ENCODE measurements around the gene SFPQ. TPM values are rescaled to one million over a fixed set of nuclear protein-coding genes. Genes with fewer than 3 reads are reported as not detected.

SFPQ gene
- total RNA-seq, 1 donor from 2014 or later, result 458 TPM

DNA sequence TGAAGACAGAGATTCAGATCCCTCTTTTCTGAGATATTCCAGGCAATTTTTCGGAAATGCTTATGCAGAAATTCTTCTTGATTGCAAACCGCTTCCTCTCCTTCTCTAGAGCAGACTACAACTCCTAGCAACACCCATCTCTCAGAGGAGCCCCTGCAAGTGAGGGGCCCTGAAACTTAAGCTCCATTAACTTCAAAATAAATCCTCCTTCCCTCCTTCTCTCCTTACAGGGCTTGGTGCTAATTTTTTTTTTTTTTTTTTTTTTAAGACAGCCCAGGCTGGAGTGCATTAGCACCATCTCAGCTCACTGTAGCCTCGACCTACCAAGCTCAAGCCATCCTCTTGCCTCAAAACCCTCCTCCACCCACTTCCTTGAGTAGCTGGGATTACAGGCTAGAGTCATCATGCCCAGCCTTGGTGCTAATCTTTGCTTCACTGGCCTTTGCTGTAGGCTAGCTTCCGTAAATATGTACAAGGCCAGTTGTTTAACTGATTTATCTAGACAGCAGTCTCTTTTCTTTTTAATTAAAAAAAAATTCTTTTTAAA lies 30.2 kb upstream of the SFPQ start:
- Mint-ChIP-seq H3K27ac (ENCODE audit: unreplicated experiment) (no peak overlapping the region), H3K27me3 (ENCODE audit: unreplicated experiment) (no peaks in the 10 kb centered on the region), H3K4me3 (ENCODE audit: unreplicated experiment) (no peak overlapping the region), H3K9me3 (ENCODE audit: unreplicated experiment) (peaks cover 2% of the 10 kb centered on the region), H3K4me1 (ENCODE audit: low read depth, unreplicated experiment) (peaks cover 10% of the 10 kb centered on the region), H3K36me3 (ENCODE audit: unreplicated experiment) (no peaks in the 10 kb centered on the region)
- no peak for DNase-seq
- TF ChIP-seq, protein P1, sequence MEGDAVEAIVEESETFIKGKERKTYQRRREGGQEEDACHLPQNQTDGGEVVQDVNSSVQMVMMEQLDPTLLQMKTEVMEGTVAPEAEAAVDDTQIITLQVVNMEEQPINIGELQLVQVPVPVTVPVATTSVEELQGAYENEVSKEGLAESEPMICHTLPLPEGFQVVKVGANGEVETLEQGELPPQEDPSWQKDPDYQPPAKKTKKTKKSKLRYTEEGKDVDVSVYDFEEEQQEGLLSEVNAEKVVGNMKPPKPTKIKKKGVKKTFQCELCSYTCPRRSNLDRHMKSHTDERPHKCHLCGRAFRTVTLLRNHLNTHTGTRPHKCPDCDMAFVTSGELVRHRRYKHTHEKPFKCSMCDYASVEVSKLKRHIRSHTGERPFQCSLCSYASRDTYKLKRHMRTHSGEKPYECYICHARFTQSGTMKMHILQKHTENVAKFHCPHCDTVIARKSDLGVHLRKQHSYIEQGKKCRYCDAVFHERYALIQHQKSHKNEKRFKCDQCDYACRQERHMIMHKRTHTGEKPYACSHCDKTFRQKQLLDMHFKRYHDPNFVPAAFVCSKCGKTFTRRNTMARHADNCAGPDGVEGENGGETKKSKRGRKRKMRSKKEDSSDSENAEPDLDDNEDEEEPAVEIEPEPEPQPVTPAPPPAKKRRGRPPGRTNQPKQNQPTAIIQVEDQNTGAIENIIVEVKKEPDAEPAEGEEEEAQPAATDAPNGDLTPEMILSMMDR (IDR thresholded peaks at IDR 0.05; ENCODE audit: partially characterized antibody, unreplicated experiment), result no peak

DNA sequence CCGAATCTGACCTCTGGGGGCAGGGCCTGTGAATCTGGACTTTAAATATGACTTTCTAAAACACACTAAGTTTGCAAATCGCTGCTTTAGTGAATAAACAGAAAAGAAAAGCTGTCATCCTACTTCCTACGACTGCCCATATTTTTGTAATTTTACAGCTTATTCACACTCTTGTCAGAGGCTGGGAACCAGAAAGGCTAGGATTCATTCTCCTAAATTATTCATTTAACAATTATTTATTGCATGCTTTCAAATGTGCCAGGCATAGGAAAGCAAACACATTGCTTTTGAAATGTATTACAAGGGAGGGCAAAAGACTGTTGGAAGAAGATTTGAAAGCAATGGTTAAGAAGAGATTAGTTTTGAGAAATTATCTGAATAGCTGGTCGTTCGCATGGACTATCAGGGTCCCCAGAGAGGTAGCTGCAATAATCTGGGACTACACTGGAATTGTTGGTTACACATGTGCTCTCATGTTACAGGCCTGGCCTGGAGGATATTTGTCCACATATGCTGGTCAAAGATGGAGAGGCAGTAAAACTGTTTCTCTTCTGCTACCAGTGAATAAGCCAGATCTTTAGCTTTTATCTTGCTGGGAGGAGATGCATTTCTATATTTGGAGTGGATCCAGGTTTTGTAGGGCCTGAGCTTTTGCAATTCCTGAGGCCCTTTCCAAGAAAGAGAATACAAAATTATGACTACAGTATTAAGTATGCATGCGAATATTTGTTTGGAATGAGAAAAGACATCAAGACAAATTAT lies 29.6 kb upstream of the SFPQ start:
- peaks cover 2% of the 10 kb centered on the region for H3K9me3 Mint-ChIP-seq (ENCODE audit: unreplicated experiment)
- H3K27me3 Mint-ChIP-seq (ENCODE audit: unreplicated experiment), result no peaks in the 10 kb centered on the region
- no peak overlapping the region for H3K4me3 Mint-ChIP-seq (ENCODE audit: unreplicated experiment)
- no peak overlapping the region for H3K27ac Mint-ChIP-seq (ENCODE audit: unreplicated experiment)
- TF ChIP-seq, protein P1 (IDR thresholded peaks at IDR 0.05; ENCODE audit: partially characterized antibody, unreplicated experiment), result no peak
- DNase-seq, result no peak
- peaks cover 10% of the 10 kb centered on the region for H3K4me1 Mint-ChIP-seq (ENCODE audit: low read depth, unreplicated experiment)
- no peaks in the 10 kb centered on the region for H3K36me3 Mint-ChIP-seq (ENCODE audit: unreplicated experiment)

DNA sequence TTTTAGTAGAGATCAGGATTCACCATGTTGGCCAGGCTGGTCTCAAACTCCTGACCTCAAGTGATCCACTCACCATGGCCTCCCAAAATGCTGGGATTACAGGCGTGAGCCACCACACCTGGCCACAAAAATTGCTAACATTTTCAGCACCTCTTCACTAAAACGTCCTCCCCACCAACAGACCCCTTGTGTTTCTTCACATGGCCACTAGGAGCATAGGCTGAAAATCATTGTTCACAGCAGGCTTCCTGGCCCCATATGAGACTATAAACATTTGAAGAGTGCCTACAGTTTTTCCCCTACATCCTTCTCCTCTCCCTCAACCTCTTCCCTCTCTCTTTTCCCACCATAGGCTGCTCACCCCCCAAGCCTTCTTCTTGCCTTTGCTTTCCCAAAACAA lies 28.0 kb upstream of the SFPQ start:
- Mint-ChIP-seq H3K36me3 (ENCODE audit: unreplicated experiment) (no peaks in the 10 kb centered on the region), H3K4me3 (ENCODE audit: unreplicated experiment) (no peak overlapping the region), H3K27me3 (ENCODE audit: unreplicated experiment) (peaks cover 2% of the 10 kb centered on the region), H3K27ac (ENCODE audit: unreplicated experiment) (no peak overlapping the region), H3K9me3 (ENCODE audit: unreplicated experiment) (peaks cover 2% of the 10 kb centered on the region), H3K4me1 (ENCODE audit: low read depth, unreplicated experiment) (peaks cover 10% of the 10 kb centered on the region)
- TF ChIP-seq, protein P1 (IDR thresholded peaks at IDR 0.05; ENCODE audit: partially characterized antibody, unreplicated experiment), result peak; percentile 72
- DNase-seq, result no peak

DNA sequence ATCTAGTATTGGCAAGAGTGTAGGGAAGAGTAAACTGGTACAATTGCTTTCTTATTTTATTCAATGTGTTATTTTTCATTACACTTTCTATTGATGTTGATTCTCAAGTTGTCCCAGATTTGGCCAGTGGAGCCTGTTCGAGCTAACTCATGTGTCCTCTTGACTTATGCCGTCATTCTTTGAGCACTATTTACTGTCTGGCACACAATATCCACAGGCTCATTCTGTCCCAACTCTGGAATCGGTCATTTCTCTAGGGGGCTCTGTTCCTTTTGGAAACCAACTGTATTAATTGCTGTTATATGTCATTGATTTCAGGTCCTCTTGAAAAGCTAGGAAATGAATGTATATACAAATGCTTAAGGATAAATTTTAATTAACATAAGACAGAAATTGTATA lies 22.4 kb upstream of the SFPQ start:
- H3K36me3 Mint-ChIP-seq (ENCODE audit: unreplicated experiment), result no peaks in the 10 kb centered on the region
- no peak for DNase-seq
- peaks cover 3% of the 10 kb centered on the region for H3K4me1 Mint-ChIP-seq (ENCODE audit: low read depth, unreplicated experiment)
- no peak overlapping the region for H3K4me3 Mint-ChIP-seq (ENCODE audit: unreplicated experiment)
- TF ChIP-seq, protein P1 (IDR thresholded peaks at IDR 0.05; ENCODE audit: partially characterized antibody, unreplicated experiment), result no peak
- peaks cover 2% of the 10 kb centered on the region for H3K27me3 Mint-ChIP-seq (ENCODE audit: unreplicated experiment)
- no peak overlapping the region for H3K27ac Mint-ChIP-seq (ENCODE audit: unreplicated experiment)
- no peaks in the 10 kb centered on the region for H3K9me3 Mint-ChIP-seq (ENCODE audit: unreplicated experiment)

DNA sequence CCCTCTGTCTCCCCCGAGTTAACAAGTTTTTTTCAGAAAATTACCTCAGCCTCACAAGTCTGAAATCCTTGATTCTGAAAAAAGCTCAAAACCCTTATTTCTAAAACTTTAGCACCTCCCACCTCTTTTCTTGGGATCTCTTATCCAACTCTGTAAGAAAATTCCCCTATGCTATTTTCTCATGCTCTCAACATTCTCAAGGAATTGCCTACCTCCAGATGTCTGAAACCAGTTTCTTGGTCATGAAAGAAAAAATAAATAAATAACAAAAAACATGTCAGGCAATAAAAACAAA lies 18.1 kb upstream of the SFPQ start:
- Mint-ChIP-seq H3K27ac (ENCODE audit: unreplicated experiment) (no peak overlapping the region), H3K9me3 (ENCODE audit: unreplicated experiment) (no peaks in the 10 kb centered on the region), H3K4me1 (ENCODE audit: low read depth, unreplicated experiment) (peaks cover 4% of the 10 kb centered on the region), H3K4me3 (ENCODE audit: unreplicated experiment) (no peak overlapping the region), H3K27me3 (ENCODE audit: unreplicated experiment) (peaks cover under 1% of the 10 kb centered on the region), H3K36me3 (ENCODE audit: unreplicated experiment) (no peaks in the 10 kb centered on the region)
- TF ChIP-seq, protein P1 (IDR thresholded peaks at IDR 0.05; ENCODE audit: partially characterized antibody, unreplicated experiment), result no peak
- DNase-seq, result no peak
